HepG2 (cell line): ENCODE measurements around the gene DNAJC10.

Experiments used
- AKNA ChIP-seq: sonication (generic); formaldehyde crosslinking; IDR thresholded peaks from 2 replicates; pipeline ENCODE4 v1.4.0; 2020; ENCODE audit warnings: missing genetic modification reagents, borderline replicate concordance
- E2F5 ChIP-seq: sonication (generic); formaldehyde crosslinking; conservative IDR thresholded peaks from 2 replicates; pipeline ENCODE4 v1.4.0; 2020; ENCODE audit warnings: missing genetic modification reagents
- ZNF230 ChIP-seq: sonication (generic); formaldehyde crosslinking; IDR thresholded peaks from 2 replicates; pipeline ENCODE4 v1.4.0; 2020; ENCODE audit warnings: mild to moderate bottlenecking, missing genetic modification reagents
- ZNF331 ChIP-seq: sonication (generic); formaldehyde crosslinking; IDR thresholded peaks from 2 replicates; pipeline ENCODE4 v1.4.0; 2020; ENCODE audit warnings: missing genetic modification reagents
- ZNF772 ChIP-seq: sonication (generic); formaldehyde crosslinking; IDR thresholded peaks from 2 replicates; pipeline ENCODE4 v1.5.0; 2020; ENCODE audit warnings: mild to moderate bottlenecking, missing genetic modification reagents
- TF ChIP-seq, protein P1 (sequence below): sonication (generic); formaldehyde crosslinking; IDR thresholded peaks from 2 replicates; pipeline ENCODE4 v1.5.0; 2020; ENCODE audit warnings: mild to moderate bottlenecking, missing genetic modification reagents, moderate library complexity

- TF ChIP-seq ZNF230 (CRISPR knock-in tag) (no peak), ZNF331 (no peak), E2F5 (no peak), AKNA (no peak), ZNF772 (no peak)
- TF ChIP-seq, protein P1, sequence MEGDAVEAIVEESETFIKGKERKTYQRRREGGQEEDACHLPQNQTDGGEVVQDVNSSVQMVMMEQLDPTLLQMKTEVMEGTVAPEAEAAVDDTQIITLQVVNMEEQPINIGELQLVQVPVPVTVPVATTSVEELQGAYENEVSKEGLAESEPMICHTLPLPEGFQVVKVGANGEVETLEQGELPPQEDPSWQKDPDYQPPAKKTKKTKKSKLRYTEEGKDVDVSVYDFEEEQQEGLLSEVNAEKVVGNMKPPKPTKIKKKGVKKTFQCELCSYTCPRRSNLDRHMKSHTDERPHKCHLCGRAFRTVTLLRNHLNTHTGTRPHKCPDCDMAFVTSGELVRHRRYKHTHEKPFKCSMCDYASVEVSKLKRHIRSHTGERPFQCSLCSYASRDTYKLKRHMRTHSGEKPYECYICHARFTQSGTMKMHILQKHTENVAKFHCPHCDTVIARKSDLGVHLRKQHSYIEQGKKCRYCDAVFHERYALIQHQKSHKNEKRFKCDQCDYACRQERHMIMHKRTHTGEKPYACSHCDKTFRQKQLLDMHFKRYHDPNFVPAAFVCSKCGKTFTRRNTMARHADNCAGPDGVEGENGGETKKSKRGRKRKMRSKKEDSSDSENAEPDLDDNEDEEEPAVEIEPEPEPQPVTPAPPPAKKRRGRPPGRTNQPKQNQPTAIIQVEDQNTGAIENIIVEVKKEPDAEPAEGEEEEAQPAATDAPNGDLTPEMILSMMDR (CRISPR knock-in tag) = no peak
Observed at GRCh38 chr2:182728014-182728413, 12.0 kb downstream of the DNAJC10 start.
